Measurements from ENCODE around the gene PHC3.
"Not testable (repeated sequence)": the region's sequence is repeated elsewhere in the genome, so short reads cannot be mapped to it uniquely, and the experiment has no call there.

PHC3 gene

GRCh38 chr3:170137986-170138385 lies 43.5 kb downstream of the PHC3 start:
- intact Hi-C loops (cut with DNase I): no loop called here
- no peak for DNase-seq

DNA sequence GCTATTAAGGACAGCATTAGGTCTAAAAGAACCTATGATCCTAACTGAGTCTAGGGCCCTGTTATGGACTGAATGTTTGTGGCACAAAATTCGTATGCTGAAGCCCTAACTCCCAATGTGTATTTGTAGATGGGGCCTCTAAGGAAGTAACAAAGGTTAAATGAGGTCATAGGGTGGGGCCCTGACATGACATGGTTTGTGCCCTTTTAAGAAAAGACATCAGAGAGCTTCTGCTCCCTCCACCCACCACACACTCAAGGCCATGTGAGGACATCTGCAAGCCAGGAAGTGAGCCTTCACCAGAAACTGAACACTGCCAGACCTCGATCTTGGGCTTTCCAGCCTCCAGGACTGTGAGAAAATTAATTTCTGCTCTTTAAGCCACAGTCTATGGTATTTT lies 49.2 kb downstream of the PHC3 start:
- DNase-seq: no peak
- intact Hi-C loops (cut with DNase I): no loop called here

GRCh38 chr3:170130532-170130931 lies 51.0 kb downstream of the PHC3 start:
- intact Hi-C loops (cut with DNase I): no loop called here
- no peak for DNase-seq

GRCh38 chr3:170128977-170129431 lies 52.5 kb downstream of the PHC3 start:
- DNase-seq: no peak
- intact Hi-C loops (cut with DNase I): no loop called here

GRCh38 chr3:170128259-170128976 lies 53.1 kb downstream of the PHC3 start:
- no peak for DNase-seq
- intact Hi-C loops (cut with DNase I): no loop called here

DNA sequence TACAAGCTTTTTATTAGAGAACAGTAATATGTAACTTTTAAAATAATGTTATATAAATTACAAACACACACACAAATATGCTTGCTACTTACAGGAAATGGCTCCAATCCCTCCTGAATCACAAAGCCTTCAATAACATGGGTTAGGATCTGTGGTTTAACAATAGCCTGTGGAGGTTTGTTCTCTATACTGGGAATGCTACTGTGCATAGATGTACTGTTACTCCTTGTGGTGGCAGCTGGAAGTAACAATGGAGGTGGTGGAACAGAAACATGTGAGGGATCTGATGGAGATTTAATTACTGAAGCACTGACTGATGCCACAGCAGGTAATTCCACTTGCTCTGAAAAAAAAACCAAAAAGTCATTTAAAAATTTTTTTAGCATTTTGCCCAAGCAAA lies 64.4 kb downstream of the PHC3 start:
- DNase-seq: no peak
- intact Hi-C loops (cut with DNase I): no loop called here

- DNase-seq; intact Hi-C loops (cut with DNase I): not testable (repeated sequence)
Measured at GRCh38 chr3:170114165-170114564, 67.4 kb downstream of the PHC3 start.

GRCh38 chr3:170111147-170111771 lies 70.3 kb downstream of the PHC3 start:
- no peak for DNase-seq
- intact Hi-C loops (cut with DNase I): no loop called here

- intact Hi-C loops (cut with DNase I): no loop called here
- DNase-seq: no peak
Measured at GRCh38 chr3:170109579-170110293, 71.8 kb downstream of the PHC3 start.

- DNase-seq: no peak
- intact Hi-C loops (cut with DNase I): no loop called here
Measured at GRCh38 chr3:170108955-170109354, 72.6 kb downstream of the PHC3 start.

GRCh38 chr3:170107941-170108340 lies 73.6 kb downstream of the PHC3 start:
- intact Hi-C loops (cut with DNase I): no loop called here
- no peak for DNase-seq

DNA sequence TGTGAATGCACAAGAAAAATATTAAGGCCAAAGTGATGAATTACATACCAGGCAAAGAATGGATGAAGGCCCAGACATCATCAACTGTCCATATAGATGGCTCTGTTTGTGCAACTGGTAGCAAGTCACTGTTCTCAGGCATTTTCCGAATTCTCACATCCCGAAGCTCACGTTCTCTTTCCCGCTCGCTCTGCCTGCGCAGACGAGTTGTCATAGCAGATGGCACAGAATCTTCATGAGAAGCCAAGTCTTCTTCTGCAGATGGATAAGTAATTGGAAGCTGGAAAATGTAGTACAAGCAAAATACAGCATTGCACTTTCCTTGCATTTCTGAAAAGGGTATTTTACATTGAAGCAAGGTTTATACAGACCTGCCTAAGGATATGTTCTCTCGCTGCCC lies 79.1 kb downstream of the PHC3 start:
- intact Hi-C loops (cut with DNase I): no loop called here
- DNase-seq: peak in 4 of 10 donors; percentile 18 to 86 (median 54)

DNA sequence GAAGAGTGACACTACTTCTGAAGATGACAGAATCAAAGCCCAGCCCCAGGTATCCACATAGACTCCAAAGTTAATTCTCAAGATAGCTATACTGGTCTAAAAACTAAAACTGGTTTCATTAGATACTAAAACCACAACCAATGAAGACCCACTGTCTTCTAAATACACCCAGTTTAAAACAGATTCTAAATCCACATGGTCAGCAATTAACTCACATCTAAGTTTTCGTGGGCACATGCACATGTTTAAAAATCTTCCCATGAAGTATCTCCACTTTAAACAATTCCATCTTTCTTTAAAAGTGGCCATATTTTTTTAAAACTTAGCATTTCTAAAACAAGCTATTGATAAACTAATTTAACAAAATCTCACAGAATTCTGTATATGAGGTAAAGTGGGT lies 80.6 kb downstream of the PHC3 start:
- intact Hi-C loops (cut with DNase I): no loop called here
- no peak for DNase-seq

GRCh38 chr3:170098753-170099152 lies 82.8 kb downstream of the PHC3 start:
- no peak for DNase-seq
- intact Hi-C loops (cut with DNase I): no loop called here

DNA sequence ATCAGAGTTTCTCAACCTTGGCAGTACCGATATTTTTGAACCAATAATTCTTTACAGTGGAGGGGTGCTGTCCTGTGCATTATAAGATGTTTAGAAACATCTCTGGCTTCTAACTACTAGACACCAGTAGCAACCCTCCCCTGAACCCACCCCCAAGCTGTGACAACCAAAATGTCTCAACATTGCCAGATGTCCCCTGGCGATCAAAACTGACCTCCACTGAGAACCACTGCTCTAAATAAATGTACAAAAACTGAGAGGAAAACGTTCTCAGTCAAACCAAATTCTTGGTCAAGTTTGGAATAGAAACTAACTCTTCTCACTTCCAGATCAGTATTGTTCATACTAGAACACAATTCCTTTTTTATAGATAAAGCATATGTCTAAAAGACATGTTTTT lies 85.2 kb downstream of the PHC3 start:
- intact Hi-C loops (cut with DNase I): no loop called here
- no peak for DNase-seq

DNA sequence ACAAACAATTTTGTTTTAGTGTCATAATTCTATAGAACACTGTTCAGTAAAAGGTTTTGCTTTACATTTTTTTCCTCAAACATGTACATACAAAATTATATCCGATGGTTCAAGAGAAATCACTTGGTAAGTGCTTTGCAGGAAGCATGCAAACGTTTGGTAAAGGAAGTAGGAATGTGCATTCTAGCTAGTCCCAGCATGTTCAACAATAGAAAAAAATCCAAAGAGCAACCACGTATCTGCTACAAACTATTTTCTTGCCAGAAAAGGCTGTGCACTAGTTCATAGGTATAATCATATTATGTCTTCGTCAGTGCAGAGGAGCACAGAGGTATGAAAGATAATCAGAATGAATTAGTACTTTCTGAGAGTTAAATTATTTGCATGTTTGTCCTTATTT lies 85.8 kb downstream of the PHC3 start:
- intact Hi-C loops (cut with DNase I): no loop called here
- no peak for DNase-seq

DNA sequence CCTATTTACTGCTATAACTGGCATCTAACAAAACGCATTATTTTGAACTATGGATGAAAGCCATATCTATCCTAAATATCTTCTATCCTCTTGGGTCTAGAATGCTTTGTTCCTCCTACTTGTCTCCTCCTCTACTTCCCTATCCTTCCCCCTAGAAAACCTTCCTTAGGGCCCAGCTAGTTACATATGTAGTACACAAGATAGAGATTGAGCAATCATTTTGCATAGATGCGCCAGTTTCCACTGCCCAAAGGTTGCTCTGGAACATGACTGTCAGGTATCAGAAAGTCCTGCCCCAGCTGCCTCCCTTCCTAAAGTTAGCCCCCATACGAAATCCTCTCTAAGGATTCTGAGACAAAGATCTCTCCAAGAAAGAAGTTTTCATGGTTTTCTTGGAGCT lies 88.6 kb downstream of the PHC3 start:
- intact Hi-C loops (cut with DNase I): no loop called here
- no peak for DNase-seq

DNA sequence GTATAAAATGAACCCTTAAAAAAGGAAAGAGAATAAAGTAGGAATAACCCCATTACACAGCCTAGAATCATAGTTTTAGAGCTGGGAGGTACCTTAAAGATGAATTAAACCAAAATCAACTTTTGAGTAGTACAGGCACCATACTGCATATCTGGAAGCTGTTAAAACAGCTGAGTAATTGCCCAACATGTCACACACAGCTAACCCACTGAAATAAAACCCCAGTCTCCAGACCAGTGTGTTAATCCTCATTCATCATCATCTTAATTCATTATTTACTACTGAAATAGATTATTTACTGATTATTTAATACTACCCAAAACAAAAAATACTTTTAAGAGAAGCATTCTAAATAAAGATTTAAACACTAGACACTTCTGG lies 90.9 kb downstream of the PHC3 start:
- no peak for DNase-seq
- intact Hi-C loops (cut with DNase I): no loop called here

- no peak for DNase-seq
- intact Hi-C loops (cut with DNase I): no loop called here
Measured at GRCh38 chr3:170089862-170090600, 91.5 kb downstream of the PHC3 start.

- intact Hi-C loops (cut with DNase I): no loop called here
- DNase-seq: no peak
Measured at GRCh38 chr3:170085396-170085795, 96.1 kb downstream of the PHC3 start.

- no peak for DNase-seq
- intact Hi-C loops (cut with DNase I): no loop called here
Measured at GRCh38 chr3:170083343-170083742, 98.2 kb downstream of the PHC3 start.

Measured in posterior cingulate gyrus (tissue), 11 donors.